ENCODE results near the gene PACRG.

The PACRG gene

DNA sequence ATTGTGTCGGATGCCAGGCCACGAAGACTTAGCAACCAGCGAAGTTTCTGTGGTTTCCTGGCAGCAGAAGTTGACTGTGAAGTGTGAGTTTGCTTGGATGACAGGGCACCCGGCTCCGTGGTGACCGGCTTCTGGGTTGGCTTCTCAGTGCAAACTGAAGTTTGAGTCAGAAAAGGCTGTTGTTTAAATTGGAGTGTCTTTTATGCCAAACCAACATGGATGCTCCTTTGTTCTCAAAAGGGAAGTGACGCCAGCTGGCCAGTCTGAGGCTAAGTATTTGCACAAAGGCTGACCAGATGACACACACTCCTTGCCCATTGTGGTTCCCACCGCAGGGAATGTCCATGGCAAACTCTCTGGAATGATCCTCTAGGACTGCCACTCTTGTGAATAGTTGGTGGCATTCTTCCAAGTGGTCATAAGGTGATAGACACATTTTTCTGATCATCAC, 521.9 kb downstream of the PACRG start:
- TF ChIP-seq, protein P1, sequence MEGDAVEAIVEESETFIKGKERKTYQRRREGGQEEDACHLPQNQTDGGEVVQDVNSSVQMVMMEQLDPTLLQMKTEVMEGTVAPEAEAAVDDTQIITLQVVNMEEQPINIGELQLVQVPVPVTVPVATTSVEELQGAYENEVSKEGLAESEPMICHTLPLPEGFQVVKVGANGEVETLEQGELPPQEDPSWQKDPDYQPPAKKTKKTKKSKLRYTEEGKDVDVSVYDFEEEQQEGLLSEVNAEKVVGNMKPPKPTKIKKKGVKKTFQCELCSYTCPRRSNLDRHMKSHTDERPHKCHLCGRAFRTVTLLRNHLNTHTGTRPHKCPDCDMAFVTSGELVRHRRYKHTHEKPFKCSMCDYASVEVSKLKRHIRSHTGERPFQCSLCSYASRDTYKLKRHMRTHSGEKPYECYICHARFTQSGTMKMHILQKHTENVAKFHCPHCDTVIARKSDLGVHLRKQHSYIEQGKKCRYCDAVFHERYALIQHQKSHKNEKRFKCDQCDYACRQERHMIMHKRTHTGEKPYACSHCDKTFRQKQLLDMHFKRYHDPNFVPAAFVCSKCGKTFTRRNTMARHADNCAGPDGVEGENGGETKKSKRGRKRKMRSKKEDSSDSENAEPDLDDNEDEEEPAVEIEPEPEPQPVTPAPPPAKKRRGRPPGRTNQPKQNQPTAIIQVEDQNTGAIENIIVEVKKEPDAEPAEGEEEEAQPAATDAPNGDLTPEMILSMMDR (IDR thresholded peaks at IDR 0.05): no peak
- DNase-seq (ENCODE audit: low spot score): no peak
- Histone ChIP-seq H3K27ac (no peak overlapping the region), H3K4me3 (no peak overlapping the region)

DNA sequence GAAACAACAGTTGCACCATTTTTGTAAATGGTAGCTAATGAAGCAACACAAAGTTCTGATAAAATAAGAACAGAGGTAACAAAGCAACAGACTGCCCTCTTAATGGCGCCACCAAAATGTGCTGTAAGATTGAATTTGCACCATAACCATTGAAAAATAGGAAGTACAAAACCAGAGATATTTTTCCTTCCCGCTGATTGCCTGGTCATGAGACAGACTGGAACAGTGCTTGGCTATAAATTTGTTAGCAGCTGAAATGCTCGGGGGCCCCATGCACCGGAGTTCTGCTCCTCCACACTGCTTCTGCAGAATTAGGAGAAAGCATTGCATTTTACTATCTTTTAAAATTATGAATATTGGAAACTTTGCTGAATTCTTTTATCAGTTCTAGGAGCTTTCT, 522.3 kb downstream of the PACRG start:
- no peak overlapping the region for H3K27ac ChIP-seq
- no peak for DNase-seq (ENCODE audit: low spot score)
- H3K4me3 ChIP-seq: no peak overlapping the region
- TF ChIP-seq, protein P1 (IDR thresholded peaks at IDR 0.05): no peak

DNA sequence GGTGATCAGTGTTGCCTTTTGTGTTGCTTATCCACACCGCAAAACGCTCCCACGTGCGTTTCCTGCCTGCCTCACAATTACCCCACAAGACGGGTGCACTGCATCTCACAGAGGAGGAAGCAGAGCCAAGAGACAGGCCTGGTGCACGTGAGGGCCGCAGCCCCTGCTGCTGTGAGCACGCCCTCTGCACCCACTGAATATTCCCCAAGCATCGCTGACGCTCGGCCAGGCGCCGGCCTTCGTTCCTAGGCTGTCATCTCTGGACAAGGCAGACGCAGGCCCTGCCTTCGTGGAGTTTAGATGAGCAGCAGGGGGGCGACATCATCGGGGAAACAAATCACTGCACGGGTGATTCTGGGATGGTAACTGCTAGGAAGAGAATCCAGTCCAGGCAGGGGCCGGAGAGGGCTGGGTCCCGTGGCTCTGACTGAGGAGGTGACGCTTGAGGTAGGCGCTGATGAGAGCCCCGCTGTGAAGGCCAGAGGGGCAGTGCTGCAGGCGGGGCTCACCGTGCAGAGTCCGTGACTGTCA, 524.4 kb downstream of the PACRG start:
- DNase-seq (ENCODE audit: low spot score): no peak
- Histone ChIP-seq H3K27ac (no peak overlapping the region), H3K4me3 (no peak overlapping the region)
- TF ChIP-seq, protein P1 (IDR thresholded peaks at IDR 0.05): no peak

DNA sequence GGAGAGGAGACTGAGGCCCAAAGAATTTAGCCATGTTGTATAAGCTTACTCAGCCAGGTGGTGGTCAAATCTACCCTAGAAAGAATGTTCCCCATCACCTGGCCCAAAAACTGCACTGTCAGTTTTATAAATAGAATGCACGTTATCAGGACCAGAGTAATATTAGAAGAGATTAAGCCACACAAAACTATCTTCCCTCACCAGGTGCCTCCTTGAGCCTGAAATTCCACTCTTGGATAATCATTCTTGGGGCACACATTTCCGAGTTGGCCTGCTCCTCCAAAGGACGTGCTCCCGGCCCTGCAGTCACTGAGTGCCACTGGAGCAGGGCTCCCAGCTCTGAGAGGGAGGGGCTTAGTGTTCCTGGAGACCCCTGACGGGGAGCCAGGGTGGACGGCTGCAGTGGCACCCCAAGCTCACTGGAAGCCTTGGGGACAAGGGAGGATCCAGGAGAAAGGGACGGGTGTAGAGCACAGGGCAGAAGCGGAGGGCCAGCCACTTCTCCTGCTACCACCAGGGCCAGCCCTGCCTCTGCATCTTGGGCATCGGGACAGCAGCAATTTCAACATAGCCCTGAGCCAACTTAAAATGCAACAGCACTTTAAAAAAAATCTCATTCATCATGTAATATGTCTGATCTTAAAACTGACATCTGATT, 525.9 kb downstream of the PACRG start:
- Histone ChIP-seq H3K27ac (no peak overlapping the region), H3K4me3 (no peak overlapping the region)
- DNase-seq (ENCODE audit: low spot score): no peak
- TF ChIP-seq, protein P1 (IDR thresholded peaks at IDR 0.05): no peak

DNA sequence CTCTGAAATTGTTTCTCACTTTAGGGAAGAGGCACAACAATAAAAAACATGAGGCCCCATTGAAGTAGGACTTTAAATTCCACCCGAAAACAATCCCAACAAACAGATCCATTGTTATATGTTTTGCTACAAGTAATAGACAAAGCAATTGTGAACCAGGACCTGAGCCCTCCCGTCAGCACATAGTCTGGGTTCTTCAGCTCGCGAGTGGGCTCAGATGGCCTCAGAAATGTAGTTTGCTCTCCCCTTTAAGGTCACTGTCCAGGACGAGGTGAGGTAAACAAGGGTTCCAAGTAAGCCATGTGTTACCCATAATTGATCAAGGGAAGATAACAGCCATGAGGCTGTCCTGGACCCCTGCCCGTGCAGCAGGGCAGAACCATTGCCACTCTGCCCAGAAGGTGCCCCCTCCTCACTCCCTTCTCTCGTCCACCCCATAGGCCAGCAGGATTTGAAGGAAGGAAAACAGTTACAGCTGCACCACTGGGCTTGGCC, 526.6 kb downstream of the PACRG start:
- Histone ChIP-seq H3K4me3 (no peak overlapping the region), H3K27ac (no peak overlapping the region)
- no peak for DNase-seq (ENCODE audit: low spot score)
- TF ChIP-seq, protein P1 (IDR thresholded peaks at IDR 0.05): no peak

DNA sequence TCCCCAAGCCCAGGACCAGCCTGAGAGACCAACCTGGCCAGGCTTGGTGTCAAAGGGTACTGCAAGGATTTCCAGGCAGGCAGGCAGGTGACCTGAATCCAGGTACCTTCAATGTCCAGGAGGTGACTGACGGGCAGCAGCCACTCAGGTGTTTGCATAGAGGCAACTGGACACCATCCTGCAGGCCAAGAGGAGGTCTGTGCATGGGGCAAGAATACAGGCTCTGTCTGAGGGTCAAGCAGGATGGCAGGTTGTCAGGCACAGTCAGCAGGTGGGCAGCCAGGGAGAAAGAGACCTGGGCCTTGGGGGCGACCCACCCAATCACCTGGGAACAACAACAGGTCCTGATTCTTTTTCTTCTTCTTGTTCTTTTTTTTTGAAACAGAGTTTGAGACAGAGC, 527.5 kb downstream of the PACRG start:
- no peak for DNase-seq (ENCODE audit: low spot score)
- no peak overlapping the region for H3K4me3 ChIP-seq
- H3K27ac ChIP-seq: no peak overlapping the region
- TF ChIP-seq, protein P1 (IDR thresholded peaks at IDR 0.05): no peak

DNA sequence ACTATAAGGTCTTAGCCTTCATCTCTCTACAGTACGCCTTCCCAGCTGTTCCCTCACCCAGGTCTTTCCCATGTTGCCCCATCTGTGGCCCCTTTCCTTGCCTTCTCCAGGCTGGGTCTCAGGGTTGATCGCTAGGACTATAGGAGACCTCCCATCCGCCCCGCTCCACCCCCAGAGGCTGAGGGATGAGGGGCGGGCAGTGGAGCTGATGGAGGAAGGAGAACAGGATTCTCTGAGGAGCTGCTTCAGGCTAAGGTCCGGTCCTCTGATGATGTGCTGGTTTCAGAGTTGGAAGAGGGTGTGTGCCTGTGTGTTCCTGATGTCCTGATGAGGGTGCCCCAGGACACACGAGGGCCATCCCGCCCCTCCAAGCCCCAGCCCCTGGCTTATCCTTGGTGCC, 531.9 kb downstream of the PACRG start:
- Histone ChIP-seq H3K27ac (no peak overlapping the region), H3K4me3 (peak overlapping the region; percentile 68)
- DNase-seq (ENCODE audit: low spot score): no peak
- TF ChIP-seq, protein P1 (IDR thresholded peaks at IDR 0.05): no peak
